K562 (cell line): ENCODE data around the gene GNA15. TPM values are rescaled to one million over a fixed set of nuclear protein-coding genes. Genes with fewer than 3 reads are reported as not detected.

Experiments
- CXXC5 ChIP-seq: fragments of 250-450 bp; sonication (Bioruptor Pico); IDR thresholded peaks from 2 replicates; pipeline ENCODE4 v1.8.0; 2022; ENCODE audit warnings: inconsistent platforms, mild to moderate bottlenecking, moderate library complexity
- FIP1L1 ChIP-seq: fragments of 200-400 bp; formaldehyde crosslinking; IDR thresholded peaks from 2 replicates; pipeline ENCODE4 v1.6.1; 2018; ENCODE audit warnings: mild to moderate bottlenecking, low read depth, low read length; ENCODE audit not compliant: poor library complexity, severe bottlenecking
- FOXM1 ChIP-seq, 2 experiments: fragments of 450-650 bp in 1 of 2; sonication (generic) in 1 of 2; formaldehyde crosslinking in 1 of 2; IDR thresholded peaks; 2 replicates each; pipeline versions ENCODE4 v1.6.1 to v1.9.0; 2017 to 2022; ENCODE audit warnings: low read depth in 2 of 2, mild to moderate bottlenecking in 2 of 2, missing genetic modification reagents in 1 of 2, moderate library complexity in 1 of 2
- HCFC1 ChIP-seq: IDR thresholded peaks from 2 replicates; pipeline ENCODE4 v1.6.1; 2012; ENCODE audit warnings: low read depth, low read length, improper control_type of control experiment
- NR2C2 ChIP-seq, 2 experiments: fragments of 200-800 bp in 1 of 2; sonication (Bioruptor generic) in 1 of 2; sonication (generic) in 1 of 2; formaldehyde crosslinking in 1 of 2; IDR thresholded peaks; 2 replicates each; pipeline versions ENCODE4 v1.6.1 to v1.8.0; 2016 to 2022; ENCODE audit warnings: mild to moderate bottlenecking in 1 of 2, missing compliant biosample characterization in 1 of 2, missing genetic modification characterization in 1 of 2, missing genetic modification reagents in 1 of 2
- NRF1 ChIP-seq, 2 experiments: fragments of 450-650 bp; IDR thresholded peaks in 1 of 2; conservative IDR thresholded peaks in 1 of 2; 2 replicates each; pipeline ENCODE4 v1.6.1; 2014; ENCODE audit warnings: mild to moderate bottlenecking in 2 of 2
- SIN3A ChIP-seq, 2 experiments: fragments of 150-350 bp in 1 of 2; IDR thresholded peaks; 2 replicates each; pipeline ENCODE4 v1.6.1; 2011 to 2016; ENCODE audit warnings: borderline replicate concordance in 2 of 2, low read depth in 2 of 2, low read length in 2 of 2, mild to moderate bottlenecking in 2 of 2, moderate library complexity in 2 of 2; ENCODE audit not compliant: control insufficient read depth in 1 of 2
- ZNF431 ChIP-seq: sonication (generic); formaldehyde crosslinking; IDR thresholded peaks from 2 replicates; pipeline ENCODE4 v1.8.0; 2022; ENCODE audit warnings: mild to moderate bottlenecking, missing genetic modification reagents
- polyA plus RNA-seq, 8 experiments: library from polyadenylated mRNA; depleted of rRNA in 4 of 8; stranded (reverse) in 5 of 8; unstranded in 3 of 8; fragments of >200 nt; fragmentation: Nextera tagmentation in 2 of 8; fragmentation: Illumina TruSeq in 1 of 8; extraction: Ambion mirVana in 2 of 8; extraction: Trizol in 1 of 8; gene quantifications; 2 replicates each; pipeline versions ENCODE4 v1.2.1 to v1.2.3, GENCODE V29; 2011 to 2014; ENCODE audit warnings: inconsistent platforms in 1 of 8, missing spikeins in 1 of 8
- total RNA-seq, 7 experiments: library from RNA; depleted of rRNA in 6 of 7; stranded (reverse); fragments of >200 nt in 6 of 7; fragmentation: Illumina TruSeq in 2 of 7; extraction: Trizol in 2 of 7; gene quantifications; 2 replicates each; pipeline versions ENCODE4 v1.2.1 to v1.2.3, GENCODE V29; 2011 to 2021; ENCODE audit warnings: low replicate concordance in 1 of 7
- TF ChIP-seq, protein P1 (sequence below): fragments of 200-800 bp; sonication (Bioruptor generic); IDR thresholded peaks from 2 replicates; pipeline ENCODE4 v1.6.1; 2016; ENCODE audit warnings: missing genetic modification characterization, missing compliant biosample characterization
- TF ChIP-seq, protein P2 (sequence below), 3 experiments: fragments of 200-800 bp in 1 of 3; fragments of 250-450 bp in 1 of 3; fragments of 450-650 bp in 1 of 3; sonication (Bioruptor Pico) in 1 of 3; sonication (Bioruptor generic) in 1 of 3; formaldehyde crosslinking in 1 of 3; IDR thresholded peaks; 2 replicates each; pipeline versions ENCODE4 v1.6.1 to v1.8.0; 2016 to 2022; ENCODE audit warnings: mild to moderate bottlenecking in 2 of 3, missing genetic modification characterization in 2 of 3, missing compliant biosample characterization in 1 of 3, moderate library complexity in 1 of 3
- TF ChIP-seq, protein P3 (sequence below): fragments of 150-350 bp; conservative IDR thresholded peaks from 2 replicates; pipeline ENCODE4 v1.6.1; 2014; ENCODE audit warnings: low read length

GNA15 gene
- total and polyA plus RNA-seq, 9 of the 15 experiments (the other 6 are each of a cell fraction or from before 2014, with no cell fraction given): 0.03 to 0.24 (median 0.11) TPM; not detected in 1

DNA sequence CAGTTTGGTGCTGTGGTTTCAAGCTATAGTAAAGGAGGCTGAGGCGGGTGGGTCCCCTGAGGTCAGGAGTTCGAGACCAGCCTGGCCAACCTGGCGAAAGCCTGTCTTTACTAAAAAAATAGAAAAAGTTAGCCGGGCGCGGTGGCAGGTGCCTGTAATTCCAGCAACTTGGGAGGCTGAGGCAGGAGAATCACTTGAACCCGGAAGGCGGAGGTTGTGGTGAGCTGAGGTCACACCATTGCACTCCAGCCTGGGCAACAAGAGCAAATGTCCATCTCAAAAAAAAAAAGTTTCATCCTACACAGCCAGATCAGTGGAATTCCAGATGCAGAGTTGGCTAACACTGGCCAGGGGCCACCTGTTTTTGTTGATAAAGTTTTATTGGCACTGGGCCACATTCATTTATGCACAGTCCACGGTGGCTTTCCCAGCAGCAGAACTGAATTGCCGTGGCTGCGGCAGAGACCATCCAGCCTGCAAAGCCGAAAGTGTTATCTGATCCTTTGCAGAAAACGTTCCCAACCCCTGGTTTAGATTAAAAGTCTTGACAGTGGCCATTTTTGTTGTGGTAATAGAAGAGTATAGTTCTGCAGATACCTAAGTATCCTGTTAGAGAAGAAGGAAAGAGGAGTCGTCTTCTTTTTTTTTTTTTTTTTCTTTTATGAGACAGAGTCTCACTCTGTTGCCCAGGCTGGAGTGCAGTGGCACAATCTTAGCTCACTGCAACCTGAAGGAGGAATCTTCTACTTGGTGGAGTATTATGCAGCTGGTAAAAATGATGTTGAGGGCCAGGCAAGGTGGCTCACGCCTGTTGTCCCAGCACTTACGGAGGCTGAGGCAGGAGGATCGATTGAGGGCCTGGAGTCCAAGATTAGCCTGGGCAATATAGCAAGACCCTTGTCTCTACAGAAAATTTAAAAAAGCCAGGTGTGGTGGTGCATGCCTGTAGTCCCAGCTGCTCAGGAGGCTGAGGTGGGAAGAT lies 58.6 kb downstream of the GNA15 start (continued):
- TF ChIP-seq, protein P1, sequence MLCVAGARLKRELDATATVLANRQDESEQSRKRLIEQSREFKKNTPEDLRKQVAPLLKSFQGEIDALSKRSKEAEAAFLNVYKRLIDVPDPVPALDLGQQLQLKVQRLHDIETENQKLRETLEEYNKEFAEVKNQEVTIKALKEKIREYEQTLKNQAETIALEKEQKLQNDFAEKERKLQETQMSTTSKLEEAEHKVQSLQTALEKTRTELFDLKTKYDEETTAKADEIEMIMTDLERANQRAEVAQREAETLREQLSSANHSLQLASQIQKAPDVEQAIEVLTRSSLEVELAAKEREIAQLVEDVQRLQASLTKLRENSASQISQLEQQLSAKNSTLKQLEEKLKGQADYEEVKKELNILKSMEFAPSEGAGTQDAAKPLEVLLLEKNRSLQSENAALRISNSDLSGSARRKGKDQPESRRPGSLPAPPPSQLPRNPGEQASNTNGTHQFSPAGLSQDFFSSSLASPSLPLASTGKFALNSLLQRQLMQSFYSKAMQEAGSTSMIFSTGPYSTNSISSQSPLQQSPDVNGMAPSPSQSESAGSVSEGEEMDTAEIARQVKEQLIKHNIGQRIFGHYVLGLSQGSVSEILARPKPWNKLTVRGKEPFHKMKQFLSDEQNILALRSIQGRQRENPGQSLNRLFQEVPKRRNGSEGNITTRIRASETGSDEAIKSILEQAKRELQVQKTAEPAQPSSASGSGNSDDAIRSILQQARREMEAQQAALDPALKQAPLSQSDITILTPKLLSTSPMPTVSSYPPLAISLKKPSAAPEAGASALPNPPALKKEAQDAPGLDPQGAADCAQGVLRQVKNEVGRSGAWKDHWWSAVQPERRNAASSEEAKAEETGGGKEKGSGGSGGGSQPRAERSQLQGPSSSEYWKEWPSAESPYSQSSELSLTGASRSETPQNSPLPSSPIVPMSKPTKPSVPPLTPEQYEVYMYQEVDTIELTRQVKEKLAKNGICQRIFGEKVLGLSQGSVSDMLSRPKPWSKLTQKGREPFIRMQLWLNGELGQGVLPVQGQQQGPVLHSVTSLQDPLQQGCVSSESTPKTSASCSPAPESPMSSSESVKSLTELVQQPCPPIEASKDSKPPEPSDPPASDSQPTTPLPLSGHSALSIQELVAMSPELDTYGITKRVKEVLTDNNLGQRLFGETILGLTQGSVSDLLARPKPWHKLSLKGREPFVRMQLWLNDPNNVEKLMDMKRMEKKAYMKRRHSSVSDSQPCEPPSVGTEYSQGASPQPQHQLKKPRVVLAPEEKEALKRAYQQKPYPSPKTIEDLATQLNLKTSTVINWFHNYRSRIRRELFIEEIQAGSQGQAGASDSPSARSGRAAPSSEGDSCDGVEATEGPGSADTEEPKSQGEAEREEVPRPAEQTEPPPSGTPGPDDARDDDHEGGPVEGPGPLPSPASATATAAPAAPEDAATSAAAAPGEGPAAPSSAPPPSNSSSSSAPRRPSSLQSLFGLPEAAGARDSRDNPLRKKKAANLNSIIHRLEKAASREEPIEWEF (CRISPR knock-in tag): 0 out of 2 replicates have a peak, but pooled peaks have one; percentile 26
- TF ChIP-seq SIN3A (IDR thresholded peaks at IDR 0.05; ENCODE audit: borderline replicate concordance in 2 of 2, control insufficient read depth in 1 of 2, low read depth in 2 of 2, low read length in 2 of 2): peak in 1 of 2 experiments; percentile 49; a peak in 1 of 4 replicates
- TF ChIP-seq, protein P2, sequence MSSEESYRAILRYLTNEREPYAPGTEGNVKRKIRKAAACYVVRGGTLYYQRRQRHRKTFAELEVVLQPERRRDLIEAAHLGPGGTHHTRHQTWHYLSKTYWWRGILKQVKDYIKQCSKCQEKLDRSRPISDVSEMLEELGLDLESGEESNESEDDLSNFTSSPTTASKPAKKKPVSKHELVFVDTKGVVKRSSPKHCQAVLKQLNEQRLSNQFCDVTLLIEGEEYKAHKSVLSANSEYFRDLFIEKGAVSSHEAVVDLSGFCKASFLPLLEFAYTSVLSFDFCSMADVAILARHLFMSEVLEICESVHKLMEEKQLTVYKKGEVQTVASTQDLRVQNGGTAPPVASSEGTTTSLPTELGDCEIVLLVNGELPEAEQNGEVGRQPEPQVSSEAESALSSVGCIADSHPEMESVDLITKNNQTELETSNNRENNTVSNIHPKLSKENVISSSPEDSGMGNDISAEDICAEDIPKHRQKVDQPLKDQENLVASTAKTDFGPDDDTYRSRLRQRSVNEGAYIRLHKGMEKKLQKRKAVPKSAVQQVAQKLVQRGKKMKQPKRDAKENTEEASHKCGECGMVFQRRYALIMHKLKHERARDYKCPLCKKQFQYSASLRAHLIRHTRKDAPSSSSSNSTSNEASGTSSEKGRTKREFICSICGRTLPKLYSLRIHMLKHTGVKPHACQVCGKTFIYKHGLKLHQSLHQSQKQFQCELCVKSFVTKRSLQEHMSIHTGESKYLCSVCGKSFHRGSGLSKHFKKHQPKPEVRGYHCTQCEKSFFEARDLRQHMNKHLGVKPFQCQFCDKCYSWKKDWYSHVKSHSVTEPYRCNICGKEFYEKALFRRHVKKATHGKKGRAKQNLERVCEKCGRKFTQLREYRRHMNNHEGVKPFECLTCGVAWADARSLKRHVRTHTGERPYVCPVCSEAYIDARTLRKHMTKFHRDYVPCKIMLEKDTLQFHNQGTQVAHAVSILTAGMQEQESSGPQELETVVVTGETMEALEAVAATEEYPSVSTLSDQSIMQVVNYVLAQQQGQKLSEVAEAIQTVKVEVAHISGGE (CRISPR knock-in tag; IDR thresholded peaks at IDR 0.05): 0 out of 6 replicates have a peak, but pooled peaks of 1 of the 3 experiments have one; percentile 43
- TF ChIP-seq NRF1 (conservative IDR thresholded peaks at IDR 0.05 in 1 of 2, IDR thresholded peaks at IDR 0.05 in 1 of 2): peak in 1 of 2 experiments; percentile 30; a peak in 2 of 4 replicates
- peak; percentile 31; the same call in 1 of the 2 replicates for TF ChIP-seq HCFC1
- TF ChIP-seq ZNF431 (CRISPR knock-in tag): no peak
- no peak for TF ChIP-seq NR2C2 (CRISPR knock-in tag; IDR thresholded peaks at IDR 0.05)
- TF ChIP-seq NR2C2 (tag; IDR thresholded peaks at IDR 0.05): peak; percentile 66
- TF ChIP-seq FIP1L1: no peak
- TF ChIP-seq CXXC5 (CRISPR knock-in tag): peak; percentile 51; the same call in 1 of the 2 replicates
- TF ChIP-seq, protein P3, sequence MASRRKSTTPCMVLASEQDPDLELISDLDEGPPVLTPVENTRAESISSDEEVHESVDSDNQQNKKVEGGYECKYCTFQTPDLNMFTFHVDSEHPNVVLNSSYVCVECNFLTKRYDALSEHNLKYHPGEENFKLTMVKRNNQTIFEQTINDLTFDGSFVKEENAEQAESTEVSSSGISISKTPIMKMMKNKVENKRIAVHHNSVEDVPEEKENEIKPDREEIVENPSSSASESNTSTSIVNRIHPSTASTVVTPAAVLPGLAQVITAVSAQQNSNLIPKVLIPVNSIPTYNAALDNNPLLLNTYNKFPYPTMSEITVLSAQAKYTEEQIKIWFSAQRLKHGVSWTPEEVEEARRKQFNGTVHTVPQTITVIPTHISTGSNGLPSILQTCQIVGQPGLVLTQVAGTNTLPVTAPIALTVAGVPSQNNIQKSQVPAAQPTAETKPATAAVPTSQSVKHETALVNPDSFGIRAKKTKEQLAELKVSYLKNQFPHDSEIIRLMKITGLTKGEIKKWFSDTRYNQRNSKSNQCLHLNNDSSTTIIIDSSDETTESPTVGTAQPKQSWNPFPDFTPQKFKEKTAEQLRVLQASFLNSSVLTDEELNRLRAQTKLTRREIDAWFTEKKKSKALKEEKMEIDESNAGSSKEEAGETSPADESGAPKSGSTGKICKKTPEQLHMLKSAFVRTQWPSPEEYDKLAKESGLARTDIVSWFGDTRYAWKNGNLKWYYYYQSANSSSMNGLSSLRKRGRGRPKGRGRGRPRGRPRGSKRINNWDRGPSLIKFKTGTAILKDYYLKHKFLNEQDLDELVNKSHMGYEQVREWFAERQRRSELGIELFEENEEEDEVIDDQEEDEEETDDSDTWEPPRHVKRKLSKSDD: no peak
- TF ChIP-seq FOXM1 (IDR thresholded peaks at IDR 0.05; ENCODE audit: low read depth): peak; percentile 72
- no peak for TF ChIP-seq FOXM1 (CRISPR knock-in tag; IDR thresholded peaks at IDR 0.05; ENCODE audit: low read depth)
